GF-D8 (cell line): ENCODE results near the gene SIK3.
"Not testable (repeated sequence)": the region's sequence is repeated elsewhere in the genome, so short reads cannot be mapped to it uniquely, and the experiment has no call there.

Experiments used
- DNase-seq: peaks from one replicate; lab custom pipeline; 2025; lab: John Stamatoyannopoulos, UW

Gene SIK3

GRCh38 chr11:116840224-116840745, 257.9 kb downstream of the SIK3 start:
- DNase-seq, result peak; percentile 23

GRCh38 chr11:116838321-116839084, 259.7 kb downstream of the SIK3 start:
- no peak for DNase-seq

- DNase-seq, result no peak
These were observed 260.8 kb downstream of the SIK3 start, which contains the start of gene APOA1 for GRCh38 chr11:116837231-116838091. Gene APOA1, minus strand, starts transcription at chr11:116837622. Its CDS starts 235 bp downstream, at chr11:116837387.

GRCh38 chr11:116836632-116836991, 261.6 kb downstream of the SIK3 start:
- DNase-seq, result no peak

- DNase-seq, result peak; percentile 99
These were observed 262.2 kb downstream of the SIK3 start for GRCh38 chr11:116835791-116836631.

GRCh38 chr11:116835042-116835772, 263.0 kb downstream of the SIK3 start:
- DNase-seq, result peak; percentile 90

GRCh38 chr11:116834535-116835041, 263.6 kb downstream of the SIK3 start:
- not testable (repeated sequence) for DNase-seq

GRCh38 chr11:116833816-116834534, 264.3 kb downstream of the SIK3 start:
- DNase-seq, result no peak

GRCh38 chr11:116833491-116833815, 264.8 kb downstream of the SIK3 start:
- no peak for DNase-seq

GRCh38 chr11:116832350-116833290, 265.6 kb downstream of the SIK3 start:
- no peak for DNase-seq

GRCh38 chr11:116831790-116832349, 266.4 kb downstream of the SIK3 start:
- no peak for DNase-seq

GRCh38 chr11:116830184-116830912, 267.9 kb downstream of the SIK3 start:
- no peak for DNase-seq

- DNase-seq, result no peak
These were observed 268.6 kb downstream of the SIK3 start, which contains the start of gene APOC3 for GRCh38 chr11:116829525-116830183. Gene APOC3, plus strand, starts transcription at chr11:116829907. Its CDS starts 676 bp downstream, at chr11:116830583.

- no peak for DNase-seq
These were observed 269.4 kb downstream of the SIK3 start for GRCh38 chr11:116828632-116829524.

GRCh38 chr11:116827461-116827860, 270.8 kb downstream of the SIK3 start:
- DNase-seq, result no peak

- no peak for DNase-seq
These were observed 271.3 kb downstream of the SIK3 start for GRCh38 chr11:116826751-116827431.
